ENCODE results near the gene SALL1. TPM values are rescaled to one million over a fixed set of nuclear protein-coding genes. Genes with fewer than 3 reads are reported as not detected.

SALL1 gene
- total and polyA plus RNA-seq, 2 of the 13 experiments (the other 11 are each of a cell fraction or from before 2014, with no cell fraction given), result 6.6 to 12.3 TPM

- peak; percentile 37; the same call in 1 of the 2 replicates for TF ChIP-seq ZNF619 (CRISPR knock-in tag; IDR thresholded peaks at IDR 0.05)
- TF ChIP-seq ZNF17 (CRISPR knock-in tag; IDR thresholded peaks at IDR 0.05), result no peak
- TF ChIP-seq CEBPG (CRISPR knock-in tag; IDR thresholded peaks at IDR 0.05), result no peak
- TF ChIP-seq MTF2 (CRISPR knock-in tag; IDR thresholded peaks at IDR 0.05; ENCODE audit: borderline replicate concordance), result peak; percentile 5; the same call in 1 of the 2 replicates
- peak; percentile 2; the same call in 1 of the 2 replicates for TF ChIP-seq MAF1 (CRISPR knock-in tag; IDR thresholded peaks at IDR 0.05; ENCODE audit: borderline replicate concordance)
- TF ChIP-seq ZNF205 (CRISPR knock-in tag; IDR thresholded peaks at IDR 0.05), result no peak
- TF ChIP-seq RORA (CRISPR knock-in tag; IDR thresholded peaks at IDR 0.05), result no peak
- 0 out of 2 replicates have a peak, but pooled peaks have one; percentile 52 for TF ChIP-seq CHCHD3 (CRISPR knock-in tag; IDR thresholded peaks at IDR 0.05)
- TF ChIP-seq E2F5 (CRISPR knock-in tag; conservative IDR thresholded peaks at IDR 0.05), result no peak
- TF ChIP-seq POGK (CRISPR knock-in tag; conservative IDR thresholded peaks at IDR 0.05), result 0 out of 2 replicates have a peak, but pooled peaks have one; percentile 56
- peak; percentile 95 for TF ChIP-seq ZNF800 (CRISPR knock-in tag; IDR thresholded peaks at IDR 0.05)
- no peak for TF ChIP-seq NCOA2 (CRISPR knock-in tag; IDR thresholded peaks at IDR 0.05)
- TF ChIP-seq HMGA1 (CRISPR knock-in tag; conservative IDR thresholded peaks at IDR 0.05), result no peak
Measured at GRCh38 chr16:51152691-51153576, 1.9 kb upstream of the SALL1 start (continued).

Measured in HepG2 (cell line).